ENCODE measurements around the gene NHLRC2. TPM values are rescaled to one million over a fixed set of nuclear protein-coding genes. Genes with fewer than 3 reads are reported as not detected.

The NHLRC2 gene
- total and polyA plus RNA-seq, 2 of the 13 experiments (the other 11 are each of a cell fraction or from before 2014, with no cell fraction given), result 7.6 to 12.7 TPM

GRCh38 chr10:113945075-113945686 is 90.7 kb downstream of the NHLRC2 start:
- CTCF ChIA-PET (ENCODE audit: low intra/inter-chr PET ratio, low total read pairs), result no interaction called here
- Histone ChIP-seq H3K9ac (ENCODE audit: insufficient read depth, low read depth, low read length) (no peak overlapping the region), H3K36me3 (replicated peaks in 1 of 2; ENCODE audit: control insufficient read depth in 1 of 2, insufficient read depth in 2 of 2, low read length in 2 of 2) (no peaks in the 10 kb centered on the region), H3K9me3 (ENCODE audit: low read length) (no peaks in the 10 kb centered on the region), H3K27ac (ENCODE audit: extremely low read length, insufficient read depth, low read length) (no peak overlapping the region), H4K20me1 (ENCODE audit: insufficient read depth, low read length) (no peaks in the 10 kb centered on the region), H3K4me3 (replicated peaks in 1 of 3; ENCODE audit: insufficient read depth in 1 of 3, low read depth in 2 of 3, low read length in 3 of 3) (no peak overlapping the region), H3K4me1 (ENCODE audit: insufficient read depth, low read length) (peaks cover 21% of the 10 kb centered on the region), H3K27me3 (ENCODE audit: control insufficient read depth in 1 of 2, insufficient read depth in 2 of 2, low read length in 2 of 2) (no peaks in the 10 kb centered on the region), H3K79me2 (ENCODE audit: insufficient read depth, low read length) (no peaks in the 10 kb centered on the region), H3K4me2 (ENCODE audit: low read depth, low read length) (no peak overlapping the region), H2AFZ (ENCODE audit: low read length) (no peak overlapping the region)
- DNase-seq (ENCODE audit: low spot score) (no peak), FAIRE-seq (no peak), ATAC-seq (peak; percentile 57; the same call in 2 of the 3 replicates)
- intact Hi-C loops (cut with micrococcal nuclease; ENCODE audit: unreplicated experiment) (no loop called here), in situ Hi-C loops (cut with HindIII; ENCODE audit: extremely low pct_ligation_motif_present, low pct_unique_long_range_greater_than_20kb) (no loop called here)
- WGBS (ENCODE audit: low lambda C conversion rate), result 44% methylated on average over 9 of the region's 9 CpGs
- POLR2A ChIA-PET, result no interaction called here
- BruUV-seq (replicated peaks), result no TSS peak
- TF ChIP-seq GATA4 (IDR thresholded peaks at IDR 0.05; ENCODE audit: borderline replicate concordance, low read depth) (no peak), FOSL2 (CRISPR knock-in tag; IDR thresholded peaks at IDR 0.05) (0 out of 2 replicates have a peak, but pooled peaks have one; percentile 21), CBX1 (IDR thresholded peaks at IDR 0.05; ENCODE audit: low read depth) (no peak), TEAD3 (CRISPR knock-in tag; optimal IDR thresholded peaks at IDR 0.05; ENCODE audit: borderline replicate concordance) (peak; percentile 19)

- intact Hi-C loops (cut with micrococcal nuclease; ENCODE audit: unreplicated experiment), result no loop called here
- Histone ChIP-seq H3K9ac (ENCODE audit: insufficient read depth, low read depth, low read length) (no peak overlapping the region), H3K79me2 (ENCODE audit: insufficient read depth, low read length) (no peaks in the 10 kb centered on the region), H3K4me3 (replicated peaks in 1 of 3; ENCODE audit: insufficient read depth in 1 of 3, low read depth in 2 of 3, low read length in 3 of 3) (no peak overlapping the region), H3K4me1 (ENCODE audit: insufficient read depth, low read length) (peaks cover 18% of the 10 kb centered on the region), H2AFZ (ENCODE audit: low read length) (no peak overlapping the region), H4K20me1 (ENCODE audit: insufficient read depth, low read length) (no peaks in the 10 kb centered on the region), H3K36me3 (replicated peaks in 1 of 2; ENCODE audit: control insufficient read depth in 1 of 2, insufficient read depth in 2 of 2, low read length in 2 of 2) (no peaks in the 10 kb centered on the region), H3K4me2 (ENCODE audit: low read depth, low read length) (no peak overlapping the region), H3K9me3 (ENCODE audit: low read length) (no peaks in the 10 kb centered on the region), H3K27me3 (ENCODE audit: control insufficient read depth in 1 of 2, insufficient read depth in 2 of 2, low read length in 2 of 2) (no peaks in the 10 kb centered on the region), H3K27ac (ENCODE audit: extremely low read length, insufficient read depth, low read length) (no peak overlapping the region)
- TF ChIP-seq TAF15 (IDR thresholded peaks at IDR 0.05; ENCODE audit: low read depth, low read length, poor library complexity, severe bottlenecking) (no peak), SMYD3 (CRISPR knock-in tag; IDR thresholded peaks at IDR 0.05) (no peak), KLF9 (CRISPR knock-in tag; IDR thresholded peaks at IDR 0.05; ENCODE audit: low read depth) (no peak), ZNF674 (CRISPR knock-in tag; IDR thresholded peaks at IDR 0.05; ENCODE audit: low read depth) (no peak), KLF15 (CRISPR knock-in tag; IDR thresholded peaks at IDR 0.05; ENCODE audit: borderline replicate concordance) (no peak), ZNF382 (CRISPR knock-in tag; IDR thresholded peaks at IDR 0.05; ENCODE audit: borderline replicate concordance) (no peak), REST (IDR thresholded peaks at IDR 0.05; ENCODE audit: borderline replicate concordance in 1 of 2, low read depth in 1 of 2, low read length in 2 of 2) (no peak), PHF20 (CRISPR knock-in tag; IDR thresholded peaks at IDR 0.05) (no peak), HOXA7 (CRISPR knock-in tag; IDR thresholded peaks at IDR 0.05) (no peak)
- no peak for FAIRE-seq
- 5% methylated on average over 3 of the region's 4 CpGs for WGBS (ENCODE audit: low lambda C conversion rate)
- BruUV-seq (replicated peaks), result no TSS peak
- in situ Hi-C loops (cut with HindIII; ENCODE audit: extremely low pct_ligation_motif_present, low pct_unique_long_range_greater_than_20kb), result no loop called here
- no peak for ATAC-seq
- ChIA-PET CTCF (ENCODE audit: low intra/inter-chr PET ratio, low total read pairs) (no interaction called here), POLR2A (no interaction called here)
- no peak for DNase-seq (ENCODE audit: low spot score)
Observed at GRCh38 chr10:113945687-113946085, 91.2 kb downstream of the NHLRC2 start.
